H1 (cell line): ENCODE measurements around the gene TRMT10C. TPM values are rescaled to one million over a fixed set of nuclear protein-coding genes. Genes with fewer than 3 reads are reported as not detected.

Experiments used
- CTCF ChIA-PET: fragments of 300-600 bp; sonication (Branson Sonifier 250); formaldehyde crosslinking; loops from one replicate; lab custom pipeline; 2021; ENCODE audit not compliant: partially characterized antibody; lab: Charles Lee
- POLR2A ChIA-PET: fragments of 300-600 bp; sonication (Branson Sonifier 250); formaldehyde crosslinking; loops from one replicate; lab custom pipeline; 2021; ENCODE audit warnings: inconsistent platforms; ENCODE audit not compliant: partially characterized antibody; lab: Charles Lee
- DNase-seq, 2 experiments: peaks; one replicate each; pipeline versions ENCODE4 v3.0.0 to v3.0.0-alpha.2; 2010 to 2022; ENCODE audit warnings: low spot score in 2 of 2, low read depth in 1 of 2, mixed read lengths in 1 of 2
- FAIRE-seq: peaks from 2 replicates; lab custom pipeline; 2011; peaks lifted over from hg19 to GRCh38; lab: Jason Lieb, UNC
- H2AFZ ChIP-seq: 2 replicates; pipeline ENCODE4 v1.8.1; 2012; ENCODE audit warnings: low read length, inconsistent platforms
- H2AK5ac ChIP-seq: 2 replicates; pipeline ENCODE4 v1.6.1; 2013; ENCODE audit warnings: low read depth, low read length
- H2BK120ac ChIP-seq: replicated peaks from 2 replicates; pipeline ENCODE3; 2013; ENCODE audit warnings: low read depth, low read length, inconsistent platforms
- H2BK12ac ChIP-seq: 2 replicates; pipeline ENCODE4 v1.6.1; 2013; ENCODE audit warnings: low read depth, low read length
- H2BK15ac ChIP-seq: 2 replicates; pipeline ENCODE4 v1.6.1; 2013; ENCODE audit warnings: low read length
- H2BK20ac ChIP-seq: 2 replicates; pipeline ENCODE4 v1.6.1; 2013; ENCODE audit warnings: low read length
- H2BK5ac ChIP-seq: 2 replicates; pipeline ENCODE4 v1.6.1; 2013; ENCODE audit warnings: low read depth, low read length
- H3K14ac ChIP-seq: 2 replicates; pipeline ENCODE4 v1.6.1; 2013; ENCODE audit warnings: inconsistent platforms; ENCODE audit not compliant: insufficient read length
- H3K18ac ChIP-seq: 2 replicates; pipeline ENCODE4 v1.6.1; 2013; ENCODE audit warnings: low read length; ENCODE audit errors: extremely low read depth
- H3K23ac ChIP-seq: 2 replicates; pipeline ENCODE4 v1.6.1; 2013; ENCODE audit warnings: inconsistent platforms; ENCODE audit not compliant: insufficient read length
- H3K23me2 ChIP-seq: 2 replicates; pipeline ENCODE4 v1.6.1; 2013; ENCODE audit warnings: low read depth, low read length
- H3K27ac ChIP-seq: 2 replicates; pipeline ENCODE4 v1.6.1; 2011; ENCODE audit warnings: low read depth, low read length, inconsistent platforms
- H3K27me3 ChIP-seq, 4 experiments: replicated peaks in 1 of 4; 1 replicate in 1 of 4; 2 replicates in 3 of 4; pipeline versions ENCODE4 v1.6.1 to v1.8.1; 2011 to 2013; ENCODE audit warnings: low read length in 3 of 4, mild to moderate bottlenecking in 3 of 4, inconsistent platforms in 2 of 4, mixed read lengths in 2 of 4, moderate library complexity in 1 of 4; ENCODE audit not compliant: control insufficient read depth in 3 of 4, insufficient read depth in 3 of 4; ENCODE audit errors: extremely low read depth in 1 of 4
- H3K36me3 ChIP-seq, 4 experiments: 2 replicates each; pipeline versions ENCODE4 v1.6.1 to v1.8.1; 2011 to 2013; ENCODE audit warnings: mild to moderate bottlenecking in 4 of 4, low read length in 3 of 4, moderate library complexity in 2 of 4, control low read depth in 1 of 4, inconsistent platforms in 1 of 4; ENCODE audit not compliant: insufficient read depth in 4 of 4, control insufficient read depth in 2 of 4
- H3K4ac ChIP-seq: replicated peaks from 2 replicates; pipeline ENCODE3; 2013; ENCODE audit warnings: low read length, low read depth, mixed read lengths, inconsistent platforms; ENCODE audit not compliant: insufficient read length
- H3K4me1 ChIP-seq, 4 experiments: replicated peaks in 1 of 4; 1 replicate in 1 of 4; 2 replicates in 3 of 4; pipeline versions ENCODE4 v1.6.1 to v1.8.1; 2011 to 2013; ENCODE audit warnings: low read length in 3 of 4, inconsistent platforms in 2 of 4, mixed read lengths in 1 of 4; ENCODE audit not compliant: insufficient read depth in 4 of 4, control insufficient read depth in 3 of 4
- H3K4me2 ChIP-seq, 2 experiments: 2 replicates each; pipeline versions ENCODE4 v1.6.1 to v1.8.1; 2011 to 2013; ENCODE audit warnings: low read depth in 2 of 2, low read length in 2 of 2, control low read depth in 1 of 2, inconsistent platforms in 1 of 2, mild to moderate bottlenecking in 1 of 2; ENCODE audit not compliant: insufficient read depth in 1 of 2
- H3K4me3 ChIP-seq, 4 experiments: fragments of 200-600, 300-600 bp in 1 of 4; sonication (generic), shearing (Covaris generic), sonication (Bioruptor Twin) in 1 of 4; 2 replicates each; pipeline versions ENCODE4 v1.5.1 to v1.8.1; 2011 to 2016; ENCODE audit warnings: low read length in 4 of 4, low read depth in 3 of 4, control low read depth in 2 of 4, inconsistent platforms in 2 of 4, mild to moderate bottlenecking in 2 of 4, mixed read lengths in 1 of 4, moderate library complexity in 1 of 4; ENCODE audit not compliant: insufficient read depth in 2 of 4; ENCODE audit errors: extremely low read depth in 1 of 4
- H3K56ac ChIP-seq: replicated peaks from 2 replicates; pipeline ENCODE3; 2013; ENCODE audit warnings: low read depth, mild to moderate bottlenecking, mixed read lengths, low read length, inconsistent platforms; ENCODE audit not compliant: insufficient read length
- H3K79me1 ChIP-seq: 2 replicates; pipeline ENCODE4 v1.6.1; 2013; ENCODE audit warnings: low read depth, low read length, control low read depth
- H3K79me2 ChIP-seq, 2 experiments: 2 replicates each; pipeline versions ENCODE4 v1.6.1 to v1.8.1; 2012 to 2013; ENCODE audit warnings: low read length in 2 of 2, mild to moderate bottlenecking in 2 of 2, inconsistent platforms in 1 of 2; ENCODE audit not compliant: insufficient read depth in 2 of 2, control insufficient read depth in 1 of 2
- H3K9ac ChIP-seq, 4 experiments: replicated peaks in 1 of 4; 1 replicate in 1 of 4; 2 replicates in 3 of 4; pipeline versions ENCODE4 v1.6.1 to v1.8.1; 2011 to 2013; ENCODE audit warnings: low read depth in 3 of 4, low read length in 3 of 4, control low read depth in 2 of 4, mild to moderate bottlenecking in 2 of 4, moderate library complexity in 2 of 4, inconsistent platforms in 1 of 4; ENCODE audit errors: extremely low read depth in 1 of 4
- H3K9me3 ChIP-seq, 2 experiments: 2 replicates each; pipeline versions ENCODE4 v1.6.1 to v1.8.1; 2012 to 2013; ENCODE audit warnings: mild to moderate bottlenecking in 2 of 2, moderate library complexity in 2 of 2, control low read depth in 1 of 2, inconsistent platforms in 1 of 2, low read depth in 1 of 2, low read length in 1 of 2, mixed read lengths in 1 of 2; ENCODE audit not compliant: insufficient read depth in 2 of 2
- H4K20me1 ChIP-seq, 2 experiments: replicated peaks in 1 of 2; 2 replicates each; pipeline versions ENCODE3 to v1.8.1; 2011 to 2013; ENCODE audit warnings: inconsistent platforms in 2 of 2, low read length in 2 of 2, mild to moderate bottlenecking in 1 of 2; ENCODE audit not compliant: insufficient read depth in 2 of 2, control insufficient read depth in 1 of 2
- H4K5ac ChIP-seq: 2 replicates; pipeline ENCODE4 v1.6.1; 2013; ENCODE audit warnings: low read length, low read depth, mixed read lengths, inconsistent platforms; ENCODE audit not compliant: insufficient read length
- H4K8ac ChIP-seq: 2 replicates; pipeline ENCODE4 v1.8.0; 2013; ENCODE audit warnings: mild to moderate bottlenecking, moderate library complexity, low read length, inconsistent platforms; ENCODE audit not compliant: insufficient read depth; ENCODE audit errors: extremely low read depth
- H4K91ac ChIP-seq: replicated peaks from 2 replicates; pipeline ENCODE3; 2013; ENCODE audit warnings: low read length, mixed read lengths, inconsistent platforms; ENCODE audit not compliant: insufficient read length
- WGBS, 2 experiments: shearing (Covaris generic) in 1 of 2; methylation state at CpG; one replicate each; pipeline versions ENCODE4 v1.1.6 to v1.1.7; 2013 to 2015; ENCODE audit warnings: low lambda C conversion rate in 2 of 2, mixed read lengths in 2 of 2, inconsistent platforms in 1 of 2, low coverage in 1 of 2, missing lambda C conversion rate in 1 of 2; ENCODE audit not compliant: insufficient replicate concordance in 2 of 2, insufficient coverage in 1 of 2, insufficient read length in 1 of 2; ENCODE audit errors: extremely low coverage in 1 of 2, missing lambda C conversion rate in 1 of 2; 5-methylcytosine and 5-hydroxymethylcytosine counted together
- polyA plus RNA-seq, 7 experiments: library from polyadenylated mRNA; depleted of rRNA in 3 of 7; stranded (reverse) in 5 of 7; unstranded in 2 of 7; fragments of >200 nt in 5 of 7; fragments of 200-250 nt in 2 of 7; gene quantifications; 1 replicate in 5 of 7; 2 replicates in 1 of 7; 4 replicates in 1 of 7; pipeline versions ENCODE4 v1.2.1 to v1.2.3, GENCODE V29; 2011 to 2013; ENCODE audit warnings: missing spikeins in 2 of 7, mixed read lengths in 2 of 7
- total RNA-seq: library from RNA; stranded (reverse); fragmentation: NEBNext Ultra II Directional; extraction: Animal tissue kit (Norgen Biotek cat#: 25700); gene quantifications from 2 replicates; pipeline ENCODE4 v1.2.1, GENCODE V29; 2021

TRMT10C gene
- total and polyA plus RNA-seq, 2 of the 8 experiments (the other 6 are each of a cell fraction or from before 2014, with no cell fraction given): 27.4 to 55.9 TPM

DNA sequence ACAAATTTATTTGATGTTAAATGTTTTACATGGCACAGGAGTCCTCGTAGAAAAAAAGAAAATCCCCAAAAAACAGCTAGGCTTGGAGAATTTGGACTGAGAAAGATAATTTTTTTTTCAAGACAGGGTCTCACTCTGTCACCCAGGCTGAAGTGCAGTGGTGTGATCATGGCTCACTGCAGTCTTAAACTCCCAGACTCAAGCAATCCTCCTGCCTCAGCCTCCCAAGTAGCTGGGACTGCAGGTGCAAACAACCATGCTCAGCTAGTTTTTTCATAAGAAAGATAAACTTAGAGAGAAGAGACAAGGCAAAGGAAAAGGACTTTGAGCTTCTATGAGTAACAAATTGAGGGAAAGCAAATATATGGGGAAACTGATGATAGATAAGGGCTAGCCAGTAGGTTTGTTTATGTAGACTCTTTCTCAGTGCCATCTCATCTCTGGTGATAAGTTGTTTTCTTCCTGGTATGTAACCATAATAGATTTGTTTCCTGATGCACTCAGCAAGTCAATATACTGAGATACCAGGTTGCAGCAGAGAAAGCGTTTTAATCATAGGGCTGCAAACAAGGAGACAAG lies 13.1 kb upstream of the TRMT10C start:
- H2BK120ac ChIP-seq: no peak overlapping the region
- H3K23ac ChIP-seq: no peak overlapping the region
- peaks cover 15 to 16% of the 10 kb centered on the region in 2 experiments for H3K9me3 ChIP-seq
- H2BK5ac ChIP-seq: no peak overlapping the region
- no peak overlapping the region for H3K18ac ChIP-seq
- H2AFZ ChIP-seq: no peak overlapping the region
- no peak overlapping the region for H3K4me3 ChIP-seq
- ChIA-PET CTCF (no interaction called here), POLR2A (interaction anchor here (1.6 kb wide), 1 partner anchor 18 kb away, joined by 4 read pairs; no protein-coding TSS in a partner anchor)
- no peak overlapping the region for H4K5ac ChIP-seq
- H3K4ac ChIP-seq: no peak overlapping the region
- H3K14ac ChIP-seq: no peak overlapping the region
- no peak for DNase-seq
- peaks cover 0 to 4% (median 0%) of the 10 kb centered on the region in 4 experiments; a peak in 1 of 8 replicates for H3K36me3 ChIP-seq
- H2BK20ac ChIP-seq: no peak overlapping the region
- no peak overlapping the region for H4K8ac ChIP-seq
- H4K91ac ChIP-seq: no peak overlapping the region
- H3K4me2 ChIP-seq: no peak overlapping the region
- no peak for FAIRE-seq
- H2BK15ac ChIP-seq: no peak overlapping the region
- no peak overlapping the region for H2BK12ac ChIP-seq
- no peaks in the 10 kb centered on the region for H3K23me2 ChIP-seq
- H4K20me1 ChIP-seq: no peaks in the 10 kb centered on the region
- H2AK5ac ChIP-seq: no peak overlapping the region
- no peak overlapping the region for H3K27ac ChIP-seq
- peaks cover 0 to 6% (median 2%) of the 10 kb centered on the region in 4 experiments; a peak in 2 of 7 replicates for H3K4me1 ChIP-seq
- no peaks in the 10 kb centered on the region for H3K79me2 ChIP-seq
- 80% methylated on average over 2 of the region's 2 CpGs; no CpG with 5 or more reads in 1 of the 2 experiments for WGBS, 2 experiments
- H3K79me1 ChIP-seq: no peaks in the 10 kb centered on the region
- no peak overlapping the region for H3K9ac ChIP-seq
- no peaks in the 10 kb centered on the region for H3K27me3 ChIP-seq
- no peak overlapping the region for H3K56ac ChIP-seq
